Measurements from ENCODE around the gene GRIN2A.
"Not testable (repeated sequence)": the region's sequence is repeated elsewhere in the genome, so short reads cannot be mapped to it uniquely, and the experiment has no call there.

GRIN2A gene

GRCh38 chr16:9895817-9896216 is 286.4 kb downstream of the GRIN2A start:
- DNase-seq (ENCODE audit: low read depth, low spot score) = no peak
- no peak overlapping the region for H3K27ac ChIP-seq

GRCh38 chr16:9885876-9886275 is 296.4 kb downstream of the GRIN2A start:
- no peak for DNase-seq (ENCODE audit: low read depth, low spot score)
- H3K27ac ChIP-seq = no peak overlapping the region

- DNase-seq (ENCODE audit: low read depth, low spot score) = no peak
Measured at GRCh38 chr16:9885467-9885866, 296.8 kb downstream of the GRIN2A start.

GRCh38 chr16:9875981-9876380 is 306.2 kb downstream of the GRIN2A start:
- not testable (repeated sequence) for DNase-seq (ENCODE audit: low read depth, low spot score); H3K27ac ChIP-seq

More at GRCh38 chr16:9885467-9885866, 296.8 kb downstream of the GRIN2A start:
- no peak overlapping the region for H3K27ac ChIP-seq

GRCh38 chr16:9874219-9874618 is 308.0 kb downstream of the GRIN2A start:
- no peak for DNase-seq (ENCODE audit: low read depth, low spot score)
- H3K27ac ChIP-seq = no peak overlapping the region

- DNase-seq (ENCODE audit: low read depth, low spot score) = no peak
- peak overlapping the region; percentile 59 for H3K27ac ChIP-seq
Measured at GRCh38 chr16:9870962-9871361, 311.3 kb downstream of the GRIN2A start.

GRCh38 chr16:9869776-9870175 is 312.5 kb downstream of the GRIN2A start:
- no peak for DNase-seq (ENCODE audit: low read depth, low spot score)

GRCh38 chr16:9868606-9869149 is 313.6 kb downstream of the GRIN2A start:
- peak overlapping the region; percentile 87 for H3K27ac ChIP-seq
- peak; percentile 40 for DNase-seq (ENCODE audit: low read depth, low spot score)

More at GRCh38 chr16:9869776-9870175, 312.5 kb downstream of the GRIN2A start:
- H3K27ac ChIP-seq = peak overlapping the region; percentile 87

GRCh38 chr16:9867176-9867575 is 315.1 kb downstream of the GRIN2A start:
- no peak overlapping the region for H3K27ac ChIP-seq
- DNase-seq (ENCODE audit: low read depth, low spot score) = no peak

GRCh38 chr16:9864461-9864860 is 317.8 kb downstream of the GRIN2A start:
- H3K27ac ChIP-seq = no peak overlapping the region
- no peak for DNase-seq (ENCODE audit: low read depth, low spot score)

- no peak for DNase-seq (ENCODE audit: low read depth, low spot score)
- no peak overlapping the region for H3K27ac ChIP-seq
Measured at GRCh38 chr16:9862327-9862726, 319.9 kb downstream of the GRIN2A start.

GRCh38 chr16:9860876-9861275 is 321.4 kb downstream of the GRIN2A start:
- no peak for DNase-seq (ENCODE audit: low read depth, low spot score)
- no peak overlapping the region for H3K27ac ChIP-seq

- H3K27ac ChIP-seq = no peak overlapping the region
- DNase-seq (ENCODE audit: low read depth, low spot score) = no peak
Measured at GRCh38 chr16:9859701-9860327, 322.4 kb downstream of the GRIN2A start.

- no peak for DNase-seq (ENCODE audit: low read depth, low spot score)
- no peak overlapping the region for H3K27ac ChIP-seq
Measured at GRCh38 chr16:9854675-9855074, 327.6 kb downstream of the GRIN2A start.

- DNase-seq (ENCODE audit: low read depth, low spot score) = no peak
- no peak overlapping the region for H3K27ac ChIP-seq
Measured at GRCh38 chr16:9852003-9852402, 330.2 kb downstream of the GRIN2A start.

GRCh38 chr16:9850817-9851216 is 331.4 kb downstream of the GRIN2A start:
- no peak overlapping the region for H3K27ac ChIP-seq
- no peak for DNase-seq (ENCODE audit: low read depth, low spot score)

- H3K27ac ChIP-seq = no peak overlapping the region
- no peak for DNase-seq (ENCODE audit: low read depth, low spot score)
Measured at GRCh38 chr16:9849697-9850245, 332.5 kb downstream of the GRIN2A start.

- no peak for DNase-seq (ENCODE audit: low read depth, low spot score)
Measured at GRCh38 chr16:9847146-9847545, 335.1 kb downstream of the GRIN2A start.

GRCh38 chr16:9846362-9847099 is 335.7 kb downstream of the GRIN2A start:
- peak overlapping the region; percentile 97 for H3K27ac ChIP-seq

More at GRCh38 chr16:9847146-9847545, 335.1 kb downstream of the GRIN2A start:
- H3K27ac ChIP-seq = peak overlapping the region; percentile 97

GRCh38 chr16:9845661-9846361 is 336.4 kb downstream of the GRIN2A start:
- DNase-seq (ENCODE audit: low read depth, low spot score) = no peak

More at GRCh38 chr16:9846362-9847099, 335.7 kb downstream of the GRIN2A start:
- peak; percentile 29 for DNase-seq (ENCODE audit: low read depth, low spot score)

More at GRCh38 chr16:9845661-9846361, 336.4 kb downstream of the GRIN2A start:
- peak overlapping the region; percentile 97 for H3K27ac ChIP-seq

Measured in epithelial cell of prostate (primary cell).